ENCODE results near the gene ANAPC7.

Gene ANAPC7

DNA sequence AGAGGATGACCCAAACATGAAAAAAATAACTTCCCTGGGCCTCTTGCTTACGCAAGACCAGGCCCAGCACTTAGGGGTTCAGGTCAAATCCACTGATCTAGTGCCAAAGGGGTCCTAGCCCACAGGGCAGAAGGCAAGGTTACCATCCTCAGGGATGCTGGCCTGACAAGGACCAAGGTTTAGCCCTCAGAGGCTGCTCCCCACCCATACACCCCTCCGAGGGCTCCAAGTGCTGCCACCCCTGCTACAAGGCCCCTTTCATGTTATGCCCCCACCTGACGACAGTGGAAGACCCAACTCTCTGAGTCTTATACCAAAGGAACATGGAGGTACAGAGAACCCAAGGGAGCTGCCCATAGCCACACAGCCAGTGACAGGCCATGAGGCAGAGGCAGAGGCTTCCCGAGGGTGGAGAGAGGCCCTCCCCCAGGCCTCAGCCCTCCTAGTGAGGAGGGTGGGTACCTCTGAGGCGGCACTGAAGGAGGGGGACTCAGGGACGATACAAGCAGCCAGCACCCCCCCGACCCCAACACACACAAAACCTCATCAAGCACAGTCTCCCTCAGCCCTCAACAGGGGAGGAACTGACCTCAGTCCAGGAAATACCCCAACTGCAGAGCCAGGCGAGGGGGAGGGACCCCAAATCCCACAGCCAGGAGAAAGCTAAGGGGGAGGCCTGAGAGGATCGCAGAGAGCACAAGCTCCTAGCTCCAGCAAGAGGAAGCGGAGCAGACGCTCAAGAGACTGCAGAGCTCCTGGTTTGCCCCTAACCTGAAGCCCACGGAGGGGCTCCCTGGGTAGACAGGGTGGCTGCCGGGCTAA lies 37.0 kb downstream of the ANAPC7 start:
- POLR2A ChIA-PET: no interaction called here
- Histone ChIP-seq H3K4me3 (ENCODE audit: low read depth, low read length) (no peak overlapping the region), H3K36me3 (ENCODE audit: control insufficient read depth in 2 of 2, insufficient read depth in 1 of 2, low read length in 2 of 2) (peaks cover 0 to 18% of the 10 kb centered on the region in 2 experiments; a peak in 2 of 3 replicates), H3K27ac (ENCODE audit: extremely low read depth, low read depth, low read length) (no peak overlapping the region), H3K4me1 (ENCODE audit: control insufficient read depth, insufficient read depth, low read length) (no peaks in the 10 kb centered on the region), H3K9me3 (ENCODE audit: control insufficient read depth, insufficient read depth, low read depth, low read length) (no peaks in the 10 kb centered on the region)
- no peak for TF ChIP-seq ZBTB8A (tag by site-specific recombination; IDR thresholded peaks at IDR 0.05)
- no peak for TF ChIP-seq ZSCAN16 (tag by site-specific recombination; IDR thresholded peaks at IDR 0.05)
- TF ChIP-seq, protein P1, sequence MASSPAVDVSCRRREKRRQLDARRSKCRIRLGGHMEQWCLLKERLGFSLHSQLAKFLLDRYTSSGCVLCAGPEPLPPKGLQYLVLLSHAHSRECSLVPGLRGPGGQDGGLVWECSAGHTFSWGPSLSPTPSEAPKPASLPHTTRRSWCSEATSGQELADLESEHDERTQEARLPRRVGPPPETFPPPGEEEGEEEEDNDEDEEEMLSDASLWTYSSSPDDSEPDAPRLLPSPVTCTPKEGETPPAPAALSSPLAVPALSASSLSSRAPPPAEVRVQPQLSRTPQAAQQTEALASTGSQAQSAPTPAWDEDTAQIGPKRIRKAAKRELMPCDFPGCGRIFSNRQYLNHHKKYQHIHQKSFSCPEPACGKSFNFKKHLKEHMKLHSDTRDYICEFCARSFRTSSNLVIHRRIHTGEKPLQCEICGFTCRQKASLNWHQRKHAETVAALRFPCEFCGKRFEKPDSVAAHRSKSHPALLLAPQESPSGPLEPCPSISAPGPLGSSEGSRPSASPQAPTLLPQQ (tag by site-specific recombination; IDR thresholded peaks at IDR 0.05): no peak
- no peak for TF ChIP-seq ZNF558 (tag by site-specific recombination; IDR thresholded peaks at IDR 0.05)
- TF ChIP-seq, protein P2, sequence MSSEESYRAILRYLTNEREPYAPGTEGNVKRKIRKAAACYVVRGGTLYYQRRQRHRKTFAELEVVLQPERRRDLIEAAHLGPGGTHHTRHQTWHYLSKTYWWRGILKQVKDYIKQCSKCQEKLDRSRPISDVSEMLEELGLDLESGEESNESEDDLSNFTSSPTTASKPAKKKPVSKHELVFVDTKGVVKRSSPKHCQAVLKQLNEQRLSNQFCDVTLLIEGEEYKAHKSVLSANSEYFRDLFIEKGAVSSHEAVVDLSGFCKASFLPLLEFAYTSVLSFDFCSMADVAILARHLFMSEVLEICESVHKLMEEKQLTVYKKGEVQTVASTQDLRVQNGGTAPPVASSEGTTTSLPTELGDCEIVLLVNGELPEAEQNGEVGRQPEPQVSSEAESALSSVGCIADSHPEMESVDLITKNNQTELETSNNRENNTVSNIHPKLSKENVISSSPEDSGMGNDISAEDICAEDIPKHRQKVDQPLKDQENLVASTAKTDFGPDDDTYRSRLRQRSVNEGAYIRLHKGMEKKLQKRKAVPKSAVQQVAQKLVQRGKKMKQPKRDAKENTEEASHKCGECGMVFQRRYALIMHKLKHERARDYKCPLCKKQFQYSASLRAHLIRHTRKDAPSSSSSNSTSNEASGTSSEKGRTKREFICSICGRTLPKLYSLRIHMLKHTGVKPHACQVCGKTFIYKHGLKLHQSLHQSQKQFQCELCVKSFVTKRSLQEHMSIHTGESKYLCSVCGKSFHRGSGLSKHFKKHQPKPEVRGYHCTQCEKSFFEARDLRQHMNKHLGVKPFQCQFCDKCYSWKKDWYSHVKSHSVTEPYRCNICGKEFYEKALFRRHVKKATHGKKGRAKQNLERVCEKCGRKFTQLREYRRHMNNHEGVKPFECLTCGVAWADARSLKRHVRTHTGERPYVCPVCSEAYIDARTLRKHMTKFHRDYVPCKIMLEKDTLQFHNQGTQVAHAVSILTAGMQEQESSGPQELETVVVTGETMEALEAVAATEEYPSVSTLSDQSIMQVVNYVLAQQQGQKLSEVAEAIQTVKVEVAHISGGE (tag by site-specific recombination; conservative IDR thresholded peaks at IDR 0.05; ENCODE audit: low read depth): no peak
- TF ChIP-seq KLF7 (tag by site-specific recombination; IDR thresholded peaks at IDR 0.05; ENCODE audit: borderline replicate concordance): no peak
- TF ChIP-seq, protein P3, sequence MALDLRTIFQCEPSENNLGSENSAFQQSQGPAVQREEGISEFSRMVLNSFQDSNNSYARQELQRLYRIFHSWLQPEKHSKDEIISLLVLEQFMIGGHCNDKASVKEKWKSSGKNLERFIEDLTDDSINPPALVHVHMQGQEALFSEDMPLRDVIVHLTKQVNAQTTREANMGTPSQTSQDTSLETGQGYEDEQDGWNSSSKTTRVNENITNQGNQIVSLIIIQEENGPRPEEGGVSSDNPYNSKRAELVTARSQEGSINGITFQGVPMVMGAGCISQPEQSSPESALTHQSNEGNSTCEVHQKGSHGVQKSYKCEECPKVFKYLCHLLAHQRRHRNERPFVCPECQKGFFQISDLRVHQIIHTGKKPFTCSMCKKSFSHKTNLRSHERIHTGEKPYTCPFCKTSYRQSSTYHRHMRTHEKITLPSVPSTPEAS (tag by site-specific recombination; IDR thresholded peaks at IDR 0.05): no peak
- no peak for TF ChIP-seq ZNF76 (tag by site-specific recombination; IDR thresholded peaks at IDR 0.05; ENCODE audit: borderline replicate concordance, low read depth)
- no peak for TF ChIP-seq ZNF202 (tag by site-specific recombination; IDR thresholded peaks at IDR 0.05; ENCODE audit: borderline replicate concordance)
- TF ChIP-seq ZNF501 (tag by site-specific recombination; IDR thresholded peaks at IDR 0.05): no peak
- TF ChIP-seq ZNF23 (tag by site-specific recombination; IDR thresholded peaks at IDR 0.05; ENCODE audit: borderline replicate concordance): no peak
- CTCF ChIA-PET: interaction anchor here (0.6 kb wide), 1 partner anchor 145 kb away, joined by 3 read pairs; no protein-coding TSS in a partner anchor

- Histone ChIP-seq H3K27ac (ENCODE audit: extremely low read depth, low read depth, low read length) (no peak overlapping the region), H3K4me3 (ENCODE audit: low read depth, low read length) (no peak overlapping the region), H3K36me3 (ENCODE audit: control insufficient read depth in 2 of 2, insufficient read depth in 1 of 2, low read length in 2 of 2) (peaks cover 0 to 10% of the 10 kb centered on the region in 2 experiments; a peak in 2 of 3 replicates), H3K9me3 (ENCODE audit: control insufficient read depth, insufficient read depth, low read depth, low read length) (no peaks in the 10 kb centered on the region), H3K4me1 (ENCODE audit: control insufficient read depth, insufficient read depth, low read length) (no peaks in the 10 kb centered on the region)
- ChIA-PET CTCF (interaction anchor here (0.7 kb wide), 1 partner anchor 25 kb away, joined by 3 read pairs; no protein-coding TSS in a partner anchor), POLR2A (no interaction called here)
- peak; percentile 85 for TF ChIP-seq GLIS1 (tag by site-specific recombination; IDR thresholded peaks at IDR 0.05)
- 0 out of 2 replicates have a peak, but pooled peaks have one; percentile 9 for TF ChIP-seq ZIC2 (tag by site-specific recombination; IDR thresholded peaks at IDR 0.05)
- no peak for TF ChIP-seq PRDM1 (tag by site-specific recombination; IDR thresholded peaks at IDR 0.05)
- no peak for TF ChIP-seq ZNF362 (tag by site-specific recombination; IDR thresholded peaks at IDR 0.05)
- TF ChIP-seq ZNF501 (tag by site-specific recombination; IDR thresholded peaks at IDR 0.05): no peak
- no peak for TF ChIP-seq ZNF311 (tag by site-specific recombination; IDR thresholded peaks at IDR 0.05; ENCODE audit: borderline replicate concordance)
Observed at GRCh38 chr12:110365489-110366320, 37.8 kb downstream of the ANAPC7 start.

Data from HEK293 (cell line).